ENCODE results near the gene CRYZL1.

- TF ChIP-seq, protein P1, sequence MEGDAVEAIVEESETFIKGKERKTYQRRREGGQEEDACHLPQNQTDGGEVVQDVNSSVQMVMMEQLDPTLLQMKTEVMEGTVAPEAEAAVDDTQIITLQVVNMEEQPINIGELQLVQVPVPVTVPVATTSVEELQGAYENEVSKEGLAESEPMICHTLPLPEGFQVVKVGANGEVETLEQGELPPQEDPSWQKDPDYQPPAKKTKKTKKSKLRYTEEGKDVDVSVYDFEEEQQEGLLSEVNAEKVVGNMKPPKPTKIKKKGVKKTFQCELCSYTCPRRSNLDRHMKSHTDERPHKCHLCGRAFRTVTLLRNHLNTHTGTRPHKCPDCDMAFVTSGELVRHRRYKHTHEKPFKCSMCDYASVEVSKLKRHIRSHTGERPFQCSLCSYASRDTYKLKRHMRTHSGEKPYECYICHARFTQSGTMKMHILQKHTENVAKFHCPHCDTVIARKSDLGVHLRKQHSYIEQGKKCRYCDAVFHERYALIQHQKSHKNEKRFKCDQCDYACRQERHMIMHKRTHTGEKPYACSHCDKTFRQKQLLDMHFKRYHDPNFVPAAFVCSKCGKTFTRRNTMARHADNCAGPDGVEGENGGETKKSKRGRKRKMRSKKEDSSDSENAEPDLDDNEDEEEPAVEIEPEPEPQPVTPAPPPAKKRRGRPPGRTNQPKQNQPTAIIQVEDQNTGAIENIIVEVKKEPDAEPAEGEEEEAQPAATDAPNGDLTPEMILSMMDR (optimal IDR thresholded peaks at IDR 0.05 in 1 of 3, IDR thresholded peaks at IDR 0.05 in 1 of 3, conservative IDR thresholded peaks at IDR 0.05 in 1 of 3; ENCODE audit: extremely low read depth in 1 of 3, insufficient read depth in 2 of 3, low read length in 3 of 3): no peak
- TF ChIP-seq EZH2 (IDR thresholded peaks at IDR 0.05; ENCODE audit: low read length): no peak
These were observed 100.3 kb downstream of the CRYZL1 start for GRCh38 chr21:33541105-33541711.
